Activated T-cell treated with anti-CD3 and anti-CD28 coated beads, Interleukin-2, amount 50 U/mL, for 4 hours (primary cell): Measurements from ENCODE around the gene PLPP3. TPM values are rescaled to one million over a fixed set of nuclear protein-coding genes. Genes with fewer than 3 reads are reported as not detected.

Source experiments
- ATAC-seq, 2 donors: fragments of 200-7000 bp; cut with Tn5 transposase; one replicate each; pipeline ENCODE4 v1.10.0; 2021
- DNase-seq: peaks from one replicate; pipeline ENCODE4 v3.0.0-alpha.2; 2020
- H3K27me3 Mint-ChIP-seq: one replicate; pipeline ENCODE4 v1.8.0; 2021; ENCODE audit warnings: low read depth, mixed read lengths
- H3K36me3 Mint-ChIP-seq: one replicate; pipeline ENCODE4 v1.8.0; 2022; ENCODE audit warnings: mixed read lengths; ENCODE audit not compliant: insufficient read depth
- H3K4me1 Mint-ChIP-seq: one replicate; pipeline ENCODE4 v1.8.0; 2021; ENCODE audit warnings: low read depth, mixed read lengths
- H3K4me3 Mint-ChIP-seq: one replicate; pipeline ENCODE4 v1.8.0; 2021; ENCODE audit warnings: mild to moderate bottlenecking, moderate library complexity, mixed read lengths
- H3K9me3 Mint-ChIP-seq: one replicate; pipeline ENCODE4 v1.8.0; 2021; ENCODE audit warnings: mixed read lengths
- total RNA-seq, 3 donors: library from RNA; stranded (reverse); gene quantifications; one replicate each; pipeline ENCODE4 v1.2.1, GENCODE V29; 2021

PLPP3 gene
- total RNA-seq, 3 donors from 2014 or later: 0.20 to 0.49 (median 0.24) TPM

GRCh38 chr1:56531624-56532349, 47.6 kb downstream of the PLPP3 start:
- peaks cover 1% of the 10 kb centered on the region for H3K27me3 Mint-ChIP-seq
- ATAC-seq: no peak
- no peaks in the 10 kb centered on the region for H3K4me1 Mint-ChIP-seq
- H3K9me3 Mint-ChIP-seq: no peaks in the 10 kb centered on the region
- no peaks in the 10 kb centered on the region for H3K36me3 Mint-ChIP-seq
- no peak for DNase-seq
- H3K4me3 Mint-ChIP-seq: no peak overlapping the region

- DNase-seq (no peak), ATAC-seq (no peak)
- Mint-ChIP-seq H3K36me3 (no peaks in the 10 kb centered on the region), H3K27me3 (no peaks in the 10 kb centered on the region), H3K9me3 (no peaks in the 10 kb centered on the region), H3K4me3 (no peak overlapping the region), H3K4me1 (no peaks in the 10 kb centered on the region)
Observed at GRCh38 chr1:56529801-56530200, 49.6 kb downstream of the PLPP3 start.

GRCh38 chr1:56527548-56528302, 51.6 kb downstream of the PLPP3 start:
- Mint-ChIP-seq H3K4me1 (no peaks in the 10 kb centered on the region), H3K36me3 (no peaks in the 10 kb centered on the region), H3K27me3 (no peaks in the 10 kb centered on the region), H3K4me3 (no peak overlapping the region), H3K9me3 (no peaks in the 10 kb centered on the region)
- ATAC-seq: no peak
- DNase-seq: no peak

- Mint-ChIP-seq H3K9me3 (no peaks in the 10 kb centered on the region), H3K36me3 (no peaks in the 10 kb centered on the region), H3K4me3 (no peak overlapping the region), H3K4me1 (no peaks in the 10 kb centered on the region), H3K27me3 (no peaks in the 10 kb centered on the region)
- ATAC-seq: no peak
- DNase-seq: no peak
Observed at GRCh38 chr1:56526571-56527174, 52.7 kb downstream of the PLPP3 start.

- no peaks in the 10 kb centered on the region for H3K9me3 Mint-ChIP-seq
Observed at GRCh38 chr1:56525489-56526041, 53.8 kb downstream of the PLPP3 start.

GRCh38 chr1:56524263-56524662, 55.1 kb downstream of the PLPP3 start:
- H3K27me3 Mint-ChIP-seq: no peaks in the 10 kb centered on the region
- ATAC-seq (no peak), DNase-seq (no peak)
- no peaks in the 10 kb centered on the region for H3K9me3 Mint-ChIP-seq
- no peaks in the 10 kb centered on the region for H3K36me3 Mint-ChIP-seq
- H3K4me1 Mint-ChIP-seq: no peaks in the 10 kb centered on the region
- H3K4me3 Mint-ChIP-seq: no peak overlapping the region

More at GRCh38 chr1:56525489-56526041, 53.8 kb downstream of the PLPP3 start:
- H3K36me3 Mint-ChIP-seq: no peaks in the 10 kb centered on the region
- no peaks in the 10 kb centered on the region for H3K4me1 Mint-ChIP-seq
- no peaks in the 10 kb centered on the region for H3K27me3 Mint-ChIP-seq
- DNase-seq (no peak), ATAC-seq (no peak)
- no peak overlapping the region for H3K4me3 Mint-ChIP-seq

GRCh38 chr1:56522680-56523079, 56.7 kb downstream of the PLPP3 start:
- Mint-ChIP-seq H3K36me3 (no peaks in the 10 kb centered on the region), H3K27me3 (no peaks in the 10 kb centered on the region), H3K4me1 (no peaks in the 10 kb centered on the region), H3K4me3 (no peak overlapping the region), H3K9me3 (no peaks in the 10 kb centered on the region)
- DNase-seq (no peak), ATAC-seq (no peak)

GRCh38 chr1:56520016-56520601, 59.3 kb downstream of the PLPP3 start:
- H3K9me3 Mint-ChIP-seq: no peaks in the 10 kb centered on the region
- no peak overlapping the region for H3K4me3 Mint-ChIP-seq
- no peaks in the 10 kb centered on the region for H3K4me1 Mint-ChIP-seq
- ATAC-seq (no peak), DNase-seq (no peak)
- H3K27me3 Mint-ChIP-seq: no peaks in the 10 kb centered on the region
- H3K36me3 Mint-ChIP-seq: no peaks in the 10 kb centered on the region

- no peak for DNase-seq
- H3K36me3 Mint-ChIP-seq: no peaks in the 10 kb centered on the region
- no peak for ATAC-seq
Observed at GRCh38 chr1:56517404-56518130, 61.8 kb downstream of the PLPP3 start.

GRCh38 chr1:56516539-56517252, 62.7 kb downstream of the PLPP3 start:
- ATAC-seq (no peak), DNase-seq (no peak)
- peaks cover 3% of the 10 kb centered on the region for H3K27me3 Mint-ChIP-seq
- H3K4me1 Mint-ChIP-seq: no peaks in the 10 kb centered on the region
- no peaks in the 10 kb centered on the region for H3K9me3 Mint-ChIP-seq
- H3K36me3 Mint-ChIP-seq: no peaks in the 10 kb centered on the region
- H3K4me3 Mint-ChIP-seq: no peak overlapping the region

More at GRCh38 chr1:56517404-56518130, 61.8 kb downstream of the PLPP3 start:
- H3K4me3 Mint-ChIP-seq: no peak overlapping the region
- H3K9me3 Mint-ChIP-seq: no peaks in the 10 kb centered on the region
- H3K4me1 Mint-ChIP-seq: no peaks in the 10 kb centered on the region
- peaks cover 3% of the 10 kb centered on the region for H3K27me3 Mint-ChIP-seq

GRCh38 chr1:56515898-56516538, 63.3 kb downstream of the PLPP3 start:
- Mint-ChIP-seq H3K36me3 (no peaks in the 10 kb centered on the region), H3K4me3 (no peak overlapping the region), H3K9me3 (no peaks in the 10 kb centered on the region), H3K27me3 (peaks cover 3% of the 10 kb centered on the region), H3K4me1 (no peaks in the 10 kb centered on the region)
- no peak for ATAC-seq
- no peak for DNase-seq

GRCh38 chr1:56512724-56513494, 66.5 kb downstream of the PLPP3 start:
- ATAC-seq (no peak), DNase-seq (no peak)
- Mint-ChIP-seq H3K36me3 (no peaks in the 10 kb centered on the region), H3K4me1 (no peaks in the 10 kb centered on the region), H3K27me3 (peaks cover 5% of the 10 kb centered on the region), H3K9me3 (no peaks in the 10 kb centered on the region), H3K4me3 (no peak overlapping the region)
